Loucy (cell line): ENCODE data around the gene PPP1R12B.
A peak's percentile ranks its signal among the peaks of the same experiment; 100 is the strongest.

ENCODE experiments used
- CTCF ChIP-seq: fragments of 200-600 bp; sonication (generic); conservative IDR thresholded peaks from 2 replicates; pipeline ENCODE4 v1.5.1; 2014; ENCODE audit warnings: mild to moderate bottlenecking, antibody characterized with exemption, low read length
- EZH2phosphoT487 ChIP-seq: fragments of 200-600 bp; IDR thresholded peaks from 2 replicates; pipeline ENCODE4 v1.6.1; 2018; ENCODE audit warnings: antibody characterized with exemption, mild to moderate bottlenecking, moderate library complexity, borderline replicate concordance

GRCh38 chr1:202625416-202626360 lies 277.2 kb downstream of the PPP1R12B start:
- TF ChIP-seq CTCF: peak; percentile 60
- no peak for TF ChIP-seq EZH2phosphoT487
